HepG2 (cell line): Measurements from ENCODE around the gene RPS6KL1. TPM values are rescaled to one million over a fixed set of nuclear protein-coding genes. Genes with fewer than 3 reads are reported as not detected.

Source experiments
- ATAC-seq: fragments of 200-7000 bp; cut with Tn5 transposase; 3 replicates; pipeline ENCODE4 v1.9.1; 2020; ENCODE audit warnings: mild to moderate bottlenecking, moderate library complexity
- BruUV-seq: library from RNA; stranded (reverse); fragments of 400-500 nt; replicated peaks from 2 replicates; lab custom pipeline; 2021; lab: Mats Ljungman, UMichigan
- CTCF ChIA-PET: fragments of 300-600 bp; formaldehyde crosslinking; extraction: SDS; loops from one replicate; lab custom pipeline; 2021; ENCODE audit warnings: low total read pairs, inconsistent platforms, low intra/inter-chr PET ratio; lab: Yijun Ruan, JAX
- POLR2A ChIA-PET: fragments of 350-600 bp; sonication (Branson Sonifier 250); formaldehyde crosslinking; loops from one replicate; lab custom pipeline; 2020; ENCODE audit warnings: antibody characterized with exemption, inconsistent platforms; lab: Yijun Ruan, JAX
- DNase-seq: peaks from one replicate; pipeline ENCODE4 v3.0.0-alpha.2; 2015; ENCODE audit warnings: low spot score
- FAIRE-seq: peaks from 3 replicates; lab custom pipeline; 2011; peaks lifted over from hg19 to GRCh38; lab: Jason Lieb, UNC
- H2AFZ ChIP-seq: one replicate; pipeline ENCODE4 v1.6.1; 2011; ENCODE audit warnings: low read length, inconsistent platforms
- H3K27ac ChIP-seq: fragments of 300-600 bp; 3 replicates; pipeline ENCODE4 v1.8.0; 2011; ENCODE audit warnings: mixed run types, mild to moderate bottlenecking, mixed read lengths, low read length, inconsistent platforms; ENCODE audit not compliant: insufficient read depth; ENCODE audit errors: extremely low read length
- H3K27me3 ChIP-seq, 2 experiments: fragments of 200-600 bp in 1 of 2; 2 replicates in 1 of 2; 3 replicates in 1 of 2; pipeline versions ENCODE4 v1.6.0 to v1.8.0; 2011; ENCODE audit warnings: low read length in 2 of 2, mild to moderate bottlenecking in 2 of 2, moderate library complexity in 2 of 2, inconsistent platforms in 1 of 2; ENCODE audit not compliant: insufficient read depth in 2 of 2, control insufficient read depth in 1 of 2
- H3K36me3 ChIP-seq, 2 experiments: fragments of 200-600 bp in 1 of 2; replicated peaks in 1 of 2; 2 replicates in 1 of 2; 3 replicates in 1 of 2; pipeline versions ENCODE4 v1.5.1 to v1.8.0; 2011; ENCODE audit warnings: low read length in 2 of 2, inconsistent platforms in 1 of 2; ENCODE audit not compliant: insufficient read depth in 2 of 2, control insufficient read depth in 1 of 2
- H3K4me1 ChIP-seq: 2 replicates; pipeline ENCODE4 v1.5.1; 2012; ENCODE audit warnings: low read length, inconsistent platforms; ENCODE audit not compliant: insufficient read depth
- H3K4me2 ChIP-seq: 2 replicates; pipeline ENCODE4 v1.6.0; 2011; ENCODE audit warnings: low read depth, low read length, inconsistent platforms
- H3K4me3 ChIP-seq, 3 experiments: fragments of 200-600 bp in 1 of 3; sonication (generic), shearing (Covaris generic) in 1 of 3; replicated peaks in 1 of 3; 2 replicates each; pipeline ENCODE4 v1.5.1; 2011 to 2016; ENCODE audit warnings: low read length in 3 of 3, inconsistent platforms in 2 of 3, low read depth in 2 of 3, mild to moderate bottlenecking in 2 of 3, control low read depth in 1 of 3, mixed read lengths in 1 of 3; ENCODE audit not compliant: insufficient read depth in 1 of 3
- H3K79me2 ChIP-seq: one replicate; pipeline ENCODE4 v1.6.1; 2011; ENCODE audit warnings: low read length, inconsistent platforms; ENCODE audit not compliant: insufficient read depth
- H3K9ac ChIP-seq: 2 replicates; pipeline ENCODE4 v1.6.0; 2011; ENCODE audit warnings: mild to moderate bottlenecking, low read depth, low read length, inconsistent platforms; ENCODE audit not compliant: insufficient read depth
- H3K9me3 ChIP-seq: 2 replicates; pipeline ENCODE4 v1.5.1; 2012; ENCODE audit warnings: mild to moderate bottlenecking, low read length
- H4K20me1 ChIP-seq: 2 replicates; pipeline ENCODE4 v1.6.0; 2011; ENCODE audit warnings: inconsistent platforms, mild to moderate bottlenecking, low read length, moderate library complexity; ENCODE audit not compliant: insufficient read depth
- AKAP8 ChIP-seq: sonication (generic); formaldehyde crosslinking; IDR thresholded peaks from 2 replicates; pipeline ENCODE4 v1.5.1; 2020; ENCODE audit warnings: mild to moderate bottlenecking, missing genetic modification reagents
- CBFB ChIP-seq: sonication (generic); formaldehyde crosslinking; IDR thresholded peaks from 2 replicates; pipeline ENCODE4 v1.4.0; 2020; ENCODE audit warnings: missing genetic modification reagents
- CBX2 ChIP-seq, 2 experiments: fragments of 200-600 bp in 1 of 2; sonication (generic); formaldehyde crosslinking in 1 of 2; IDR thresholded peaks; 2 replicates each; pipeline versions ENCODE4 v1.7.0 to v1.8.1; 2018 to 2022; ENCODE audit warnings: low read depth in 2 of 2, low read length in 1 of 2, mild to moderate bottlenecking in 1 of 2, missing genetic modification reagents in 1 of 2
- CCDC6 ChIP-seq: sonication (generic); formaldehyde crosslinking; IDR thresholded peaks from 2 replicates; pipeline ENCODE4 v1.8.1; 2022; ENCODE audit warnings: mild to moderate bottlenecking, missing genetic modification reagents, moderate library complexity
- HDAC1 ChIP-seq: sonication (generic); formaldehyde crosslinking; IDR thresholded peaks from 2 replicates; pipeline ENCODE4 v1.5.1; 2020; ENCODE audit warnings: mild to moderate bottlenecking, missing genetic modification reagents
- IKZF4 ChIP-seq: sonication (generic); formaldehyde crosslinking; IDR thresholded peaks from 2 replicates; pipeline ENCODE4 v1.5.1; 2020; ENCODE audit warnings: borderline replicate concordance, mild to moderate bottlenecking, low read depth, missing genetic modification reagents; ENCODE audit errors: not compliant biosample characterization
- KDM4B ChIP-seq: sonication (generic); formaldehyde crosslinking; IDR thresholded peaks from 2 replicates; pipeline ENCODE4 v1.4.0; 2020; ENCODE audit warnings: missing genetic modification reagents
- MXI1 ChIP-seq: IDR thresholded peaks from 3 replicates; pipeline ENCODE4 v1.6.1; 2012; ENCODE audit warnings: low read depth, low read length, inconsistent platforms, borderline replicate concordance
- NCOA1 ChIP-seq: sonication (generic); formaldehyde crosslinking; IDR thresholded peaks from 2 replicates; pipeline ENCODE4 v1.9.0; 2021; ENCODE audit warnings: missing genetic modification reagents
- POLR2AphosphoS5 ChIP-seq: IDR thresholded peaks from 2 replicates; pipeline ENCODE4 v1.6.1; 2012; ENCODE audit warnings: low read depth, low read length
- RORA ChIP-seq: sonication (generic); formaldehyde crosslinking; IDR thresholded peaks from 2 replicates; pipeline ENCODE4 v1.5.0; 2020; ENCODE audit warnings: mild to moderate bottlenecking, missing genetic modification reagents, moderate library complexity
- SIN3A ChIP-seq: IDR thresholded peaks from 2 replicates; pipeline ENCODE4 v1.6.1; 2011; ENCODE audit warnings: low read depth, mild to moderate bottlenecking, control low read depth, low read length, borderline replicate concordance
- TARDBP ChIP-seq: sonication (generic); formaldehyde crosslinking; IDR thresholded peaks from 2 replicates; pipeline ENCODE4 v1.8.0; 2022; ENCODE audit warnings: mild to moderate bottlenecking, missing genetic modification reagents
- ZBTB7B ChIP-seq: sonication (generic); formaldehyde crosslinking; IDR thresholded peaks from 2 replicates; pipeline ENCODE4 v1.4.0; 2020; ENCODE audit warnings: missing genetic modification reagents
- ZNF678 ChIP-seq: sonication (generic); formaldehyde crosslinking; IDR thresholded peaks from 2 replicates; pipeline ENCODE4 v1.4.0; 2020; ENCODE audit warnings: mild to moderate bottlenecking, missing genetic modification reagents
- ZNF780A ChIP-seq: sonication (generic); formaldehyde crosslinking; IDR thresholded peaks from 2 replicates; pipeline ENCODE4 v1.8.0; 2022; ENCODE audit warnings: mild to moderate bottlenecking, missing genetic modification reagents, moderate library complexity
- ZNF850 ChIP-seq: sonication (generic); formaldehyde crosslinking; conservative IDR thresholded peaks from 2 replicates; pipeline ENCODE4 v1.9.0; 2021; ENCODE audit warnings: mild to moderate bottlenecking, missing genetic modification reagents
- ZNF891 ChIP-seq: sonication (generic); formaldehyde crosslinking; IDR thresholded peaks from 2 replicates; pipeline ENCODE4 v1.5.0; 2020; ENCODE audit warnings: mild to moderate bottlenecking, missing genetic modification reagents
- WGBS: methylation state at CpG from one replicate; pipeline ENCODE4 v1.1.6; 2017; ENCODE audit warnings: low lambda C conversion rate; 5-methylcytosine and 5-hydroxymethylcytosine counted together
- in situ Hi-C: cut with HindIII; loops from 2 replicates; pipeline ENCODE4 v1.10.0; 2017; ENCODE audit warnings: low pct_unique_long_range_greater_than_20kb; ENCODE audit not compliant: extremely low pct_ligation_motif_present
- intact Hi-C: fragments of 100-400 bp; cut with micrococcal nuclease; formaldehyde crosslinking; loops from one replicate; pipeline ENCODE4 v1.10.0; 2022; ENCODE audit not compliant: unreplicated experiment
- polyA plus RNA-seq, 8 experiments: library from polyadenylated mRNA; depleted of rRNA in 3 of 8; stranded (reverse) in 7 of 8; unstranded in 1 of 8; fragments of >200 nt; fragmentation: Illumina TruSeq in 4 of 8; extraction: Trizol in 4 of 8; gene quantifications; 2 replicates each; pipeline versions ENCODE4 v1.2.1 to v1.2.3, GENCODE V29; 2011 to 2016; ENCODE audit warnings: low read depth in 4 of 8, missing spikeins in 1 of 8, mixed read lengths in 1 of 8; ENCODE audit not compliant: insufficient read depth in 1 of 8
- total RNA-seq, 5 experiments: library from RNA; depleted of rRNA; stranded (reverse); fragments of >200 nt; fragmentation: Illumina TruSeq; extraction: Trizol; gene quantifications; 2 replicates each; pipeline ENCODE4 v1.2.3, GENCODE V29; 2016; ENCODE audit warnings: low read depth in 1 of 5
- TF ChIP-seq, protein P1 (sequence below): sonication (generic); formaldehyde crosslinking; IDR thresholded peaks from 2 replicates; pipeline ENCODE4 v1.4.0; 2020; ENCODE audit warnings: low read depth, missing genetic modification reagents

The RPS6KL1 gene
- total and polyA plus RNA-seq, 2 of the 13 experiments (the other 11 are each of a cell fraction or from before 2014, with no cell fraction given) = 6.5 to 11.5 TPM

DNA sequence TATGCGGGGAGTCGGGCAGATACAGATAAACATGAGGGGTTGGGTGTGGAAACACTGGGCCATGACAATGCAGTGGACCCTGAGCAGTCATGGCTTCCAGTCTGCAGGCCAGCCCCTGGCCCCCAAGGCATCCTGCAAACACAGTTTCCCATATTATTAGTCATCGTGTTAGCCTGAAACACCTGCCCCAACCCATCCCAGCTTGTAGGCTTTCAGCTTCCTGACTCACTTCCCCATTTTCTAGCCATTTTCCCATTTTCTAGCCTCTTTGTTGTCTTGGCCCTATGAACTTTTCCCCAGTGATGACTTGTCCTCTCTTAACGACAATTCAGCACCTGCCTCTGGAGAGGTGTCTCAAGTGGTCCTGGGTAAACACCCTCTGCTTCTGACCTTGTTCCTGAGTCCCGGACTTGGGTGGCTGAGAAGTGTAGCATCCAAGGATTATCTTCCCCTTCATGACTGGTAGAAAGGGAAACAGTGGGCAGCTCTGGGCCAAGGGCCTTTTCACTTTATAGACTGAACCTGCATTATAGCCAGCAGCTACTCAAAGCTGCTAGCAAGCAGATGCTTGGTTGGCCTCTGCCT, 36.6 kb upstream of the RPS6KL1 start (continued):
- TF ChIP-seq KDM4B (no peak), RORA (no peak), SIN3A (no peak), CCDC6 (CRISPR knock-in tag) (no peak)

DNA sequence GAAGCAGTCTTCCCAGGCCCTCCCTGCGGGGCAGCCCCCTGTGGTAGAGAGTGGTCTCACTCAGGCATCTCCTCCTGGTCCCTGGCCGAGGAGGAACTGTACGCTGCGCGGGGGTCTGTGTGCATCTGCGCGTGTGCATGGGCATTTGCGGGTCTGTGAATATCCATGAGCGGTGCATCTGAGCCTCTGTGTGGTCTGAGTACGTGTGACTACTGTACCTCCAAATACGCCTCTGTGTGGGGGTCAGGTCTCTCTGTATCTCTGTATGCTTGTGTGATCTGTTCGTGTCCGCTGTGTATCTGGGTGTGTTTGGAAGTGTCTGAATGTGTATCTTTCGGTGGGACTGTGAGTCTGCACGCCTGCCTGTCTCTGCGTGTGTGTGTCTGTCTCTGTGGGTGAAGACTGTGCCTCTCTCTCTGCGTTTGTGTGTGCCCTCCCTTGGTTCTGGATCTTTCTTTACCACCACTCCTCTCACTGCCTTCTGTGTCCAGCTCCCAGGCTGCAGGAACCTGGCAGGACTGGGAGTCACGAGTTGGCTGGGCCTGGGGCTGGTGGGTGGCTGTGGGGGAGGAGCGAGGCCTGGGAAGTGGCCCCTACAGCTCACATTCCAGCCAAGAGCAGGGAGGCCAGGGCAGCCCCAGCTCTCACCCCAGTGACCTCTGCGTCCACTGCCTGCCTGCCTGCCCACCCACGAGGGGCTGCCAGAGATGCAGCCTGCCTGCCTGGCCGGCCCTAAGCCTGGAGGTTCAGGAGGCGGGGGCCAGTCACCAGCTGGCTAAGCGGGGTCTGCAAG, 33.4 kb upstream of the RPS6KL1 start:
- Histone ChIP-seq H3K4me2 (peak overlapping the region; percentile 92), H3K4me1 (peaks cover 53% of the 10 kb centered on the region), H3K27me3 (no peaks in the 10 kb centered on the region), H3K9ac (peak overlapping the region; percentile 78), H3K4me3 (peak overlapping the region; percentile 75 to 86 (median 80)), H3K27ac (peak overlapping the region; percentile 54), H3K9me3 (no peaks in the 10 kb centered on the region), H3K79me2 (peaks cover 15% of the 10 kb centered on the region), H3K36me3 (no peaks in the 10 kb centered on the region; a peak in 1 of 5 replicates), H4K20me1 (no peaks in the 10 kb centered on the region), H2AFZ (peak overlapping the region; percentile 20)
- POLR2A ChIA-PET = interaction anchor here (0.9 to 1.2 kb wide), 2 partner anchors 10 to 11 kb away, joined by 5 to 9 read pairs; no protein-coding TSS in a partner anchor
- BruUV-seq = no TSS peak
- peak; percentile 28 for ATAC-seq
- intact Hi-C loops (no loop called here), in situ Hi-C loops (no loop called here)
- CTCF ChIA-PET = no interaction called here
- DNase-seq = no peak
- FAIRE-seq = peak; percentile 23
- WGBS = 20% methylated on average over 14 of the region's 24 CpGs
- TF ChIP-seq ZNF780A (peak; percentile 80; the same call in 1 of the 2 replicates), NCOA1 (peak; percentile 12; the same call in 1 of the 2 replicates), ZNF891 (CRISPR knock-in tag) (no peak), TARDBP (CRISPR knock-in tag) (peak; percentile 61; the same call in 1 of the 2 replicates), ZBTB7B (CRISPR knock-in tag) (peak; percentile 86), POLR2AphosphoS5 (0 out of 2 replicates have a peak, but pooled peaks have one; percentile 37), ZNF678 (CRISPR knock-in tag) (no peak), IKZF4 (CRISPR knock-in tag) (no peak), CBX2 (IDR thresholded peaks at IDR 0.05; ENCODE audit: low read depth, low read length) (no peak), CBX2 (CRISPR knock-in tag; IDR thresholded peaks at IDR 0.05; ENCODE audit: low read depth) (no peak), CBFB (0 out of 2 replicates have a peak, but pooled peaks have one; percentile 8), AKAP8 (CRISPR knock-in tag) (peak; percentile 28; the same call in 1 of the 2 replicates), ZNF850 (CRISPR knock-in tag) (no peak), HDAC1 (CRISPR knock-in tag) (peak; percentile 72), MXI1 (no peak)
- TF ChIP-seq, protein P1, sequence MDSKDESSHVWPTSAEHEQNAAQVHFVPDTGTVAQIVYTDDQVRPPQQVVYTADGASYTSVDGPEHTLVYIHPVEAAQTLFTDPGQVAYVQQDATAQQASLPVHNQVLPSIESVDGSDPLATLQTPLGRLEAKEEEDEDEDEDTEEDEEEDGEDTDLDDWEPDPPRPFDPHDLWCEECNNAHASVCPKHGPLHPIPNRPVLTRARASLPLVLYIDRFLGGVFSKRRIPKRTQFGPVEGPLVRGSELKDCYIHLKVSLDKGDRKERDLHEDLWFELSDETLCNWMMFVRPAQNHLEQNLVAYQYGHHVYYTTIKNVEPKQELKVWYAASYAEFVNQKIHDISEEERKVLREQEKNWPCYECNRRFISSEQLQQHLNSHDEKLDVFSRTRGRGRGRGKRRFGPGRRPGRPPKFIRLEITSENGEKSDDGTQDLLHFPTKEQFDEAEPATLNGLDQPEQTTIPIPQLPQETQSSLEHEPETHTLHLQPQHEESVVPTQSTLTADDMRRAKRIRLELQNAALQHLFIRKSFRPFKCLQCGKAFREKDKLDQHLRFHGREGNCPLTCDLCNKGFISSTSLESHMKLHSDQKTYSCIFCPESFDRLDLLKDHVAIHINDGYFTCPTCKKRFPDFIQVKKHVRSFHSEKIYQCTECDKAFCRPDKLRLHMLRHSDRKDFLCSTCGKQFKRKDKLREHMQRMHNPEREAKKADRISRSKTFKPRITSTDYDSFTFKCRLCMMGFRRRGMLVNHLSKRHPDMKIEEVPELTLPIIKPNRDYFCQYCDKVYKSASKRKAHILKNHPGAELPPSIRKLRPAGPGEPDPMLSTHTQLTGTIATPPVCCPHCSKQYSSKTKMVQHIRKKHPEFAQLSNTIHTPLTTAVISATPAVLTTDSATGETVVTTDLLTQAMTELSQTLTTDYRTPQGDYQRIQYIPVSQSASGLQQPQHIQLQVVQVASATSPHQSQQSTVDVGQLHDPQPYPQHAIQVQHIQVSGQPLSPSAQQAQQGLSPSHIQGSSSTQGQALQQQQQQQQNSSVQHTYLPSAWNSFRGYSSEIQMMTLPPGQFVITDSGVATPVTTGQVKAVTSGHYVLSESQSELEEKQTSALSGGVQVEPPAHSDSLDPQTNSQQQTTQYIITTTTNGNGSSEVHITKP (CRISPR knock-in tag) = peak; percentile 41; the same call in 1 of the 2 replicates
